H1 (cell line): ENCODE measurements around the gene DHRS3. TPM values are rescaled to one million over a fixed set of nuclear protein-coding genes. Genes with fewer than 3 reads are reported as not detected.

Experiments
- CTCF ChIA-PET: fragments of 300-600 bp; sonication (Branson Sonifier 250); formaldehyde crosslinking; loops from one replicate; lab custom pipeline; 2021; ENCODE audit not compliant: partially characterized antibody; lab: Charles Lee
- POLR2A ChIA-PET: fragments of 300-600 bp; sonication (Branson Sonifier 250); formaldehyde crosslinking; loops from one replicate; lab custom pipeline; 2021; ENCODE audit warnings: inconsistent platforms; ENCODE audit not compliant: partially characterized antibody; lab: Charles Lee
- DNase-seq, 2 experiments: peaks; one replicate each; pipeline versions ENCODE4 v3.0.0 to v3.0.0-alpha.2; 2010 to 2022; ENCODE audit warnings: low spot score in 2 of 2, low read depth in 1 of 2, mixed read lengths in 1 of 2
- FAIRE-seq: peaks from 2 replicates; lab custom pipeline; 2011; peaks lifted over from hg19 to GRCh38; lab: Jason Lieb, UNC
- H2AFZ ChIP-seq: 2 replicates; pipeline ENCODE4 v1.8.1; 2012; ENCODE audit warnings: low read length, inconsistent platforms
- H2AK5ac ChIP-seq: 2 replicates; pipeline ENCODE4 v1.6.1; 2013; ENCODE audit warnings: low read depth, low read length
- H2BK120ac ChIP-seq: replicated peaks from 2 replicates; pipeline ENCODE3; 2013; ENCODE audit warnings: low read depth, low read length, inconsistent platforms
- H2BK12ac ChIP-seq: 2 replicates; pipeline ENCODE4 v1.6.1; 2013; ENCODE audit warnings: low read depth, low read length
- H2BK15ac ChIP-seq: 2 replicates; pipeline ENCODE4 v1.6.1; 2013; ENCODE audit warnings: low read length
- H2BK20ac ChIP-seq: 2 replicates; pipeline ENCODE4 v1.6.1; 2013; ENCODE audit warnings: low read length
- H2BK5ac ChIP-seq: 2 replicates; pipeline ENCODE4 v1.6.1; 2013; ENCODE audit warnings: low read depth, low read length
- H3K14ac ChIP-seq: 2 replicates; pipeline ENCODE4 v1.6.1; 2013; ENCODE audit warnings: inconsistent platforms; ENCODE audit not compliant: insufficient read length
- H3K18ac ChIP-seq: 2 replicates; pipeline ENCODE4 v1.6.1; 2013; ENCODE audit warnings: low read length; ENCODE audit errors: extremely low read depth
- H3K23ac ChIP-seq: 2 replicates; pipeline ENCODE4 v1.6.1; 2013; ENCODE audit warnings: inconsistent platforms; ENCODE audit not compliant: insufficient read length
- H3K23me2 ChIP-seq: 2 replicates; pipeline ENCODE4 v1.6.1; 2013; ENCODE audit warnings: low read depth, low read length
- H3K27ac ChIP-seq: 2 replicates; pipeline ENCODE4 v1.6.1; 2011; ENCODE audit warnings: low read depth, low read length, inconsistent platforms
- H3K27me3 ChIP-seq, 4 experiments: replicated peaks in 1 of 4; 1 replicate in 1 of 4; 2 replicates in 3 of 4; pipeline versions ENCODE4 v1.6.1 to v1.8.1; 2011 to 2013; ENCODE audit warnings: low read length in 3 of 4, mild to moderate bottlenecking in 3 of 4, inconsistent platforms in 2 of 4, mixed read lengths in 2 of 4, moderate library complexity in 1 of 4; ENCODE audit not compliant: control insufficient read depth in 3 of 4, insufficient read depth in 3 of 4; ENCODE audit errors: extremely low read depth in 1 of 4
- H3K36me3 ChIP-seq, 4 experiments: 2 replicates each; pipeline versions ENCODE4 v1.6.1 to v1.8.1; 2011 to 2013; ENCODE audit warnings: mild to moderate bottlenecking in 4 of 4, low read length in 3 of 4, moderate library complexity in 2 of 4, control low read depth in 1 of 4, inconsistent platforms in 1 of 4; ENCODE audit not compliant: insufficient read depth in 4 of 4, control insufficient read depth in 2 of 4
- H3K4ac ChIP-seq: replicated peaks from 2 replicates; pipeline ENCODE3; 2013; ENCODE audit warnings: low read length, low read depth, mixed read lengths, inconsistent platforms; ENCODE audit not compliant: insufficient read length
- H3K4me1 ChIP-seq, 4 experiments: replicated peaks in 1 of 4; 1 replicate in 1 of 4; 2 replicates in 3 of 4; pipeline versions ENCODE4 v1.6.1 to v1.8.1; 2011 to 2013; ENCODE audit warnings: low read length in 3 of 4, inconsistent platforms in 2 of 4, mixed read lengths in 1 of 4; ENCODE audit not compliant: insufficient read depth in 4 of 4, control insufficient read depth in 3 of 4
- H3K4me2 ChIP-seq, 2 experiments: 2 replicates each; pipeline versions ENCODE4 v1.6.1 to v1.8.1; 2011 to 2013; ENCODE audit warnings: low read depth in 2 of 2, low read length in 2 of 2, control low read depth in 1 of 2, inconsistent platforms in 1 of 2, mild to moderate bottlenecking in 1 of 2; ENCODE audit not compliant: insufficient read depth in 1 of 2
- H3K4me3 ChIP-seq, 4 experiments: fragments of 200-600, 300-600 bp in 1 of 4; sonication (generic), shearing (Covaris generic), sonication (Bioruptor Twin) in 1 of 4; 2 replicates each; pipeline versions ENCODE4 v1.5.1 to v1.8.1; 2011 to 2016; ENCODE audit warnings: low read length in 4 of 4, low read depth in 3 of 4, control low read depth in 2 of 4, inconsistent platforms in 2 of 4, mild to moderate bottlenecking in 2 of 4, mixed read lengths in 1 of 4, moderate library complexity in 1 of 4; ENCODE audit not compliant: insufficient read depth in 2 of 4; ENCODE audit errors: extremely low read depth in 1 of 4
- H3K56ac ChIP-seq: replicated peaks from 2 replicates; pipeline ENCODE3; 2013; ENCODE audit warnings: low read depth, mild to moderate bottlenecking, mixed read lengths, low read length, inconsistent platforms; ENCODE audit not compliant: insufficient read length
- H3K79me1 ChIP-seq: 2 replicates; pipeline ENCODE4 v1.6.1; 2013; ENCODE audit warnings: low read depth, low read length, control low read depth
- H3K79me2 ChIP-seq, 2 experiments: 2 replicates each; pipeline versions ENCODE4 v1.6.1 to v1.8.1; 2012 to 2013; ENCODE audit warnings: low read length in 2 of 2, mild to moderate bottlenecking in 2 of 2, inconsistent platforms in 1 of 2; ENCODE audit not compliant: insufficient read depth in 2 of 2, control insufficient read depth in 1 of 2
- H3K9ac ChIP-seq, 4 experiments: replicated peaks in 1 of 4; 1 replicate in 1 of 4; 2 replicates in 3 of 4; pipeline versions ENCODE4 v1.6.1 to v1.8.1; 2011 to 2013; ENCODE audit warnings: low read depth in 3 of 4, low read length in 3 of 4, control low read depth in 2 of 4, mild to moderate bottlenecking in 2 of 4, moderate library complexity in 2 of 4, inconsistent platforms in 1 of 4; ENCODE audit errors: extremely low read depth in 1 of 4
- H3K9me3 ChIP-seq, 2 experiments: 2 replicates each; pipeline versions ENCODE4 v1.6.1 to v1.8.1; 2012 to 2013; ENCODE audit warnings: mild to moderate bottlenecking in 2 of 2, moderate library complexity in 2 of 2, control low read depth in 1 of 2, inconsistent platforms in 1 of 2, low read depth in 1 of 2, low read length in 1 of 2, mixed read lengths in 1 of 2; ENCODE audit not compliant: insufficient read depth in 2 of 2
- H4K20me1 ChIP-seq, 2 experiments: replicated peaks in 1 of 2; 2 replicates each; pipeline versions ENCODE3 to v1.8.1; 2011 to 2013; ENCODE audit warnings: inconsistent platforms in 2 of 2, low read length in 2 of 2, mild to moderate bottlenecking in 1 of 2; ENCODE audit not compliant: insufficient read depth in 2 of 2, control insufficient read depth in 1 of 2
- H4K5ac ChIP-seq: 2 replicates; pipeline ENCODE4 v1.6.1; 2013; ENCODE audit warnings: low read length, low read depth, mixed read lengths, inconsistent platforms; ENCODE audit not compliant: insufficient read length
- H4K8ac ChIP-seq: 2 replicates; pipeline ENCODE4 v1.8.0; 2013; ENCODE audit warnings: mild to moderate bottlenecking, moderate library complexity, low read length, inconsistent platforms; ENCODE audit not compliant: insufficient read depth; ENCODE audit errors: extremely low read depth
- H4K91ac ChIP-seq: replicated peaks from 2 replicates; pipeline ENCODE3; 2013; ENCODE audit warnings: low read length, mixed read lengths, inconsistent platforms; ENCODE audit not compliant: insufficient read length
- BACH1 ChIP-seq: IDR thresholded peaks from 2 replicates; pipeline ENCODE4 v1.6.1; 2012; ENCODE audit warnings: low read length, improper control_type of control experiment
- BRCA1 ChIP-seq: IDR thresholded peaks from 2 replicates; pipeline ENCODE4 v1.6.1; 2012; ENCODE audit warnings: low read depth, low read length, improper control_type of control experiment
- CHD2 ChIP-seq: IDR thresholded peaks from 2 replicates; pipeline ENCODE4 v1.6.1; 2012; ENCODE audit warnings: low read length, improper control_type of control experiment
- EP300 ChIP-seq, 2 experiments: IDR thresholded peaks; 1 replicate in 1 of 2; 2 replicates in 1 of 2; pipeline ENCODE4 v1.6.1; 2011 to 2012; ENCODE audit warnings: low read depth in 2 of 2, low read length in 2 of 2, mild to moderate bottlenecking in 2 of 2, borderline replicate concordance in 1 of 2, inconsistent platforms in 1 of 2, moderate library complexity in 1 of 2
- GTF2F1 ChIP-seq: IDR thresholded peaks from 2 replicates; pipeline ENCODE4 v1.6.1; 2012; ENCODE audit warnings: low read depth, low read length, improper control_type of control experiment, borderline replicate concordance
- KDM1A ChIP-seq: fragments of 200-600, 300-600 bp; sonication (generic); IDR thresholded peaks from 2 replicates; pipeline ENCODE4 v1.7.1; 2016; ENCODE audit warnings: mild to moderate bottlenecking, low read length, borderline replicate concordance
- POLR2A ChIP-seq, 2 experiments: IDR thresholded peaks; 1 replicate in 1 of 2; 2 replicates in 1 of 2; pipeline ENCODE4 v1.6.1; 2011; ENCODE audit warnings: low read depth in 2 of 2, low read length in 2 of 2, mild to moderate bottlenecking in 2 of 2; ENCODE audit errors: control extremely low read depth in 1 of 2
- RAD21 ChIP-seq, 2 experiments: IDR thresholded peaks in 1 of 2; conservative IDR thresholded peaks in 1 of 2; 2 replicates each; pipeline ENCODE4 v1.6.1; 2011; ENCODE audit warnings: low read depth in 2 of 2, low read length in 2 of 2, improper control_type of control experiment in 1 of 2, inconsistent platforms in 1 of 2, mild to moderate bottlenecking in 1 of 2, moderate library complexity in 1 of 2
- RBBP5 ChIP-seq: IDR thresholded peaks from 2 replicates; pipeline ENCODE4 v1.7.1; 2012; ENCODE audit warnings: low read depth, mild to moderate bottlenecking, inconsistent platforms, low read length, moderate library complexity, borderline replicate concordance
- SIN3A ChIP-seq, 2 experiments: IDR thresholded peaks in 1 of 2; conservative IDR thresholded peaks in 1 of 2; 2 replicates each; pipeline ENCODE4 v1.6.1; 2011 to 2012; ENCODE audit warnings: low read length in 2 of 2, improper control_type of control experiment in 1 of 2, low read depth in 1 of 2, mild to moderate bottlenecking in 1 of 2
- SRF ChIP-seq: IDR thresholded peaks from 2 replicates; pipeline ENCODE4 v1.6.1; 2011; ENCODE audit warnings: mild to moderate bottlenecking, low read depth, low read length, moderate library complexity
- WGBS, 2 experiments: shearing (Covaris generic) in 1 of 2; methylation state at CpG; one replicate each; pipeline versions ENCODE4 v1.1.6 to v1.1.7; 2013 to 2015; ENCODE audit warnings: low lambda C conversion rate in 2 of 2, mixed read lengths in 2 of 2, inconsistent platforms in 1 of 2, low coverage in 1 of 2, missing lambda C conversion rate in 1 of 2; ENCODE audit not compliant: insufficient replicate concordance in 2 of 2, insufficient coverage in 1 of 2, insufficient read length in 1 of 2; ENCODE audit errors: extremely low coverage in 1 of 2, missing lambda C conversion rate in 1 of 2; 5-methylcytosine and 5-hydroxymethylcytosine counted together
- polyA plus RNA-seq, 7 experiments: library from polyadenylated mRNA; depleted of rRNA in 3 of 7; stranded (reverse) in 5 of 7; unstranded in 2 of 7; fragments of >200 nt in 5 of 7; fragments of 200-250 nt in 2 of 7; gene quantifications; 1 replicate in 5 of 7; 2 replicates in 1 of 7; 4 replicates in 1 of 7; pipeline versions ENCODE4 v1.2.1 to v1.2.3, GENCODE V29; 2011 to 2013; ENCODE audit warnings: missing spikeins in 2 of 7, mixed read lengths in 2 of 7
- total RNA-seq: library from RNA; stranded (reverse); fragmentation: NEBNext Ultra II Directional; extraction: Animal tissue kit (Norgen Biotek cat#: 25700); gene quantifications from 2 replicates; pipeline ENCODE4 v1.2.1, GENCODE V29; 2021

The DHRS3 gene
- total and polyA plus RNA-seq, 2 of the 8 experiments (the other 6 are each of a cell fraction or from before 2014, with no cell fraction given), result 32.5 to 36.4 TPM

GRCh38 chr1:12657060-12657884 is 39.3 kb upstream of the DHRS3 start:
- no peaks in the 10 kb centered on the region for H3K4me1 ChIP-seq
- FAIRE-seq, result no peak
- no peak overlapping the region for H2BK5ac ChIP-seq
- H2BK15ac ChIP-seq, result no peak overlapping the region
- H3K79me1 ChIP-seq, result no peaks in the 10 kb centered on the region
- H3K23me2 ChIP-seq, result no peaks in the 10 kb centered on the region; the same call in 1 of the 2 replicates
- TF ChIP-seq BACH1 (no peak), RBBP5 (no peak), CHD2 (no peak), BRCA1 (no peak), GTF2F1 (no peak), RAD21 (IDR thresholded peaks at IDR 0.05 in 1 of 2, conservative IDR thresholded peaks at IDR 0.05 in 1 of 2; ENCODE audit: low read depth in 2 of 2, low read length in 2 of 2) (no peak), KDM1A (no peak), EP300 (IDR thresholded peaks at IDR 0.05; ENCODE audit: borderline replicate concordance in 1 of 2, low read depth in 2 of 2, low read length in 2 of 2) (no peak), POLR2A (IDR thresholded peaks at IDR 0.05; ENCODE audit: control extremely low read depth in 1 of 2, low read depth in 2 of 2, low read length in 2 of 2) (no peak), SIN3A (conservative IDR thresholded peaks at IDR 0.05 in 1 of 2, IDR thresholded peaks at IDR 0.05 in 1 of 2; ENCODE audit: low read depth in 1 of 2, low read length in 2 of 2) (no peak), SRF (no peak)
- TF ChIP-seq, all 59 proteins: peak for 0
- no peak overlapping the region for H2AFZ ChIP-seq
- H3K27ac ChIP-seq, result no peak overlapping the region
- H3K36me3 ChIP-seq, result no peaks in the 10 kb centered on the region
- no peak overlapping the region for H2BK20ac ChIP-seq
- H3K4ac ChIP-seq, result no peak overlapping the region
- H3K9ac ChIP-seq, result no peak overlapping the region
- H3K4me3 ChIP-seq, result no peak overlapping the region
- DNase-seq, result no peak
- H4K5ac ChIP-seq, result no peak overlapping the region
- H3K9me3 ChIP-seq, result peaks cover 3 to 10% of the 10 kb centered on the region in 2 experiments; a peak in 1 of 4 replicates
- H4K91ac ChIP-seq, result no peak overlapping the region
- 92% methylated on average over 13 of the region's 13 CpGs; no CpG with 5 or more reads in 1 of the 2 experiments for WGBS, 2 experiments
- H4K20me1 ChIP-seq, result no peaks in the 10 kb centered on the region
- ChIA-PET CTCF (interaction anchor here (0.9 to 5.1 kb wide), 18 partner anchors 11 to 380 kb away, joined by 3 to 42 read pairs (median 6); partner anchors contain the start of genes AADACL4 and DHRS3), POLR2A (interaction anchor here (1.0 kb wide), 1 partner anchor 36 kb away, joined by 4 read pairs; no protein-coding TSS in a partner anchor)
- no peak overlapping the region for H4K8ac ChIP-seq
- H2BK120ac ChIP-seq, result no peak overlapping the region
- H3K23ac ChIP-seq, result no peak overlapping the region
- no peak overlapping the region for H2AK5ac ChIP-seq
- no peak overlapping the region for H2BK12ac ChIP-seq
- H3K18ac ChIP-seq, result peak overlapping the region; percentile 25; the same call in 1 of the 2 replicates
- no peak overlapping the region for H3K14ac ChIP-seq
- 0 out of 7 replicates have a peak, but pooled peaks cover 0 to 1% (median 0%) of the 10 kb centered on the region in 4 experiments for H3K27me3 ChIP-seq
- H3K4me2 ChIP-seq, result no peak overlapping the region
- no peak overlapping the region for H3K56ac ChIP-seq
- H3K79me2 ChIP-seq, result no peaks in the 10 kb centered on the region
